Measurements from ENCODE around the gene ZNF432. TPM values are rescaled to one million over a fixed set of nuclear protein-coding genes. Genes with fewer than 3 reads are reported as not detected.
"Not testable (repeated sequence)": the region's sequence is repeated elsewhere in the genome, so short reads cannot be mapped to it uniquely, and the experiment has no call there.

Gene ZNF432
- total and polyA plus RNA-seq, 7 experiments from 2014 or later: 3.0 to 25.0 (median 15.8) TPM

DNA sequence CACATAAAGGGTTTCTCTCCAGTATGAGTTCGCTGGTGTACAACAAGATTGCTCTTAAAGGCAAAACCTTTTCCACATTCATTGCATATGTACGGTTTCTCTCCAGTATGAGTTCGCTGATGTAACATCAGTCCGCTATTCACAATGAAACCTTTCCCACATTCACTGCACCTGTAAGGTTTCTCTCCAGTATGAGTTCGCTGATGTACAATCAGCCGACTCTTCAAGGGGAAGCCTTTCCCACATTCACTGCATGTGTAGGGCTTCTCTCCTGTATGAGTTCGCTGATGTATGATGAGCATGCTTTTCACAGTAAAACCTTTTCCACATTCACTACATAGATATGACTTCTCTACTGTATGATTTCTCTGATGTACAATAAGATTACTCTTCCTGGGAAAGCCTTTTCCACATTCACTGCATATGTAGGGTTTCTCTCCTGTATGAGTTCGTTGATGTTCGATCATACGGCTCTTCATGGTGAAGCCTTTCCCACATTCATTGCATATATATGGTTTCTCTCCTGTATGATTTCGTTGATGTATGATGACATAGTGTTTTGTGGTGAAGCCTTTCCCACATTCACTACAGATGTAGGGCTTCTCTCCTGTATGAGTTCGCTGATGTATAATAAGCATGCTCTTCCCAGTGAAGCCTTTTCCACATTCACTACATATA is 14.4 kb downstream of the ZNF432 start:
- Histone ChIP-seq H3K4me3 (ENCODE audit: low read length) (peak overlapping the region; percentile 24), H3K9me3 (ENCODE audit: control insufficient read depth in 2 of 3, low read length in 3 of 3) (peaks cover 27 to 86% (median 43%) of the 10 kb centered on the region in 3 experiments), H3K27me3 (ENCODE audit: control insufficient read depth in 2 of 2, insufficient read depth in 2 of 2, low read length in 2 of 2) (no peaks in the 10 kb centered on the region), H3K27ac (ENCODE audit: low read depth, low read length) (no peak overlapping the region), H3K4me1 (ENCODE audit: control insufficient read depth in 2 of 2, insufficient read depth in 2 of 2, low read length in 2 of 2) (no peaks in the 10 kb centered on the region), H3K36me3 (ENCODE audit: control insufficient read depth in 2 of 3, insufficient read depth in 3 of 3, low read length in 3 of 3) (peaks cover 45 to 51% (median 46%) of the 10 kb centered on the region in 3 experiments)
- no peak overlapping the region for H3K4me3 Mint-ChIP-seq
- ChIA-PET POLR2A (no interaction called here), CTCF (no interaction called here)
- peaks cover 37 to 84% (median 54%) of the 10 kb centered on the region in 5 donors for H3K36me3 Mint-ChIP-seq
- peaks cover 4 to 93% (median 65%) of the 10 kb centered on the region in 11 donors for H3K9me3 Mint-ChIP-seq
- ATAC-seq (no peak), DNase-seq (no peak)
- H3K27me3 Mint-ChIP-seq: no peaks in the 10 kb centered on the region
- H3K27ac Mint-ChIP-seq: no peak overlapping the region
- no peaks in the 10 kb centered on the region for H3K4me1 Mint-ChIP-seq
- intact Hi-C loops (cut with micrococcal nuclease): no loop called here

- Mint-ChIP-seq H3K36me3 (peaks cover 27 to 81% (median 45%) of the 10 kb centered on the region in 5 donors), H3K4me3 (peak overlapping the region; percentile 89 to 99 (median 96)), H3K9me3 (peaks cover 5 to 90% (median 51%) of the 10 kb centered on the region in 11 donors), H3K4me1 (peaks cover 6 to 35% (median 31%) of the 10 kb centered on the region in 7 donors), H3K27ac (peak overlapping the region; percentile 91 to 99 (median 96)), H3K27me3 (no peaks in the 10 kb centered on the region)
- CTCF ChIA-PET: no interaction called here
- H3K4me1 ChIP-seq (ENCODE audit: control insufficient read depth in 2 of 2, insufficient read depth in 2 of 2, low read length in 2 of 2): peaks cover 12 to 16% of the 10 kb centered on the region in 2 donors
- no peaks in the 10 kb centered on the region for H3K27me3 ChIP-seq (ENCODE audit: control insufficient read depth in 2 of 2, insufficient read depth in 2 of 2, low read length in 2 of 2)
- H3K27ac ChIP-seq (ENCODE audit: low read depth, low read length): peak overlapping the region; percentile 90
- POLR2A ChIA-PET: interaction anchor here (0.7 to 2.9 kb wide), 5 partner anchors 20 to 1171 kb away, joined by 3 to 25 read pairs (median 5); partner anchors contain the start of genes PPP2R1A, ZNF432 and ZNF615
- intact Hi-C loops (cut with micrococcal nuclease): loop anchor here (1.0 to 5.0 kb wide), 11 partner anchors 20 to 1169 kb away; partner anchors contain the start of genes ZNF350 (in 2 of the 2), ZNF432 (in 2 of the 2), ZNF613 (in 2 of the 2) and ZNF615 (in 2 of the 2)
- peaks cover 8 to 49% (median 25%) of the 10 kb centered on the region in 3 experiments for H3K9me3 ChIP-seq (ENCODE audit: control insufficient read depth in 2 of 3, low read length in 3 of 3)
- peak overlapping the region; percentile 89 for H3K4me3 ChIP-seq (ENCODE audit: low read length)
- H3K36me3 ChIP-seq (ENCODE audit: control insufficient read depth in 2 of 3, insufficient read depth in 3 of 3, low read length in 3 of 3): peaks cover 8 to 28% (median 14%) of the 10 kb centered on the region in 3 experiments
- peak; percentile 15 for ATAC-seq
- no peak for DNase-seq
Observed at GRCh38 chr19:52028780-52029123, 19.9 kb downstream of the ZNF432 start.

- peaks cover 27 to 81% (median 51%) of the 10 kb centered on the region in 5 donors for H3K36me3 Mint-ChIP-seq
- peak; percentile 80 to 95 (median 89) for DNase-seq
Observed at GRCh38 chr19:52028027-52028779, 20.4 kb downstream of the ZNF432 start, which contains the start of gene ZNF614. TSS of gene ZNF614 (minus strand) at chr19:52028379. CDS start at chr19:52025745, 2,634 bp downstream.

GRCh38 chr19:52026255-52026990 is 22.2 kb downstream of the ZNF432 start:
- H3K4me3 ChIP-seq (ENCODE audit: low read length); H3K27ac Mint-ChIP-seq; CTCF ChIA-PET; H3K27me3 Mint-ChIP-seq; H3K27ac ChIP-seq (ENCODE audit: low read depth, low read length); H3K27me3 ChIP-seq (ENCODE audit: control insufficient read depth in 2 of 2, insufficient read depth in 2 of 2, low read length in 2 of 2); DNase-seq; ATAC-seq: not testable (repeated sequence)
- Mint-ChIP-seq H3K4me3 (peak overlapping the region in 8 of 10 donors; percentile 89 to 99 (median 96)), H3K4me1 (peaks cover 8 to 35% (median 31%) of the 10 kb centered on the region in 7 donors), H3K36me3 (peaks cover 32 to 84% (median 63%) of the 10 kb centered on the region in 5 donors), H3K9me3 (peaks cover 5 to 87% (median 54%) of the 10 kb centered on the region in 11 donors)
- intact Hi-C loops (cut with micrococcal nuclease): loop anchor here in 1 of 2 donors (5.0 kb wide), 2 partner anchors 576 to 1171 kb away; no protein-coding TSS in a partner anchor
- Histone ChIP-seq H3K36me3 (ENCODE audit: control insufficient read depth in 2 of 3, insufficient read depth in 3 of 3, low read length in 3 of 3) (peaks cover 19 to 47% (median 20%) of the 10 kb centered on the region in 3 experiments), H3K4me1 (ENCODE audit: control insufficient read depth in 2 of 2, insufficient read depth in 2 of 2, low read length in 2 of 2) (peaks cover 12 to 16% of the 10 kb centered on the region in 2 donors), H3K9me3 (ENCODE audit: control insufficient read depth in 2 of 3, low read length in 3 of 3) (peaks cover 4 to 45% (median 13%) of the 10 kb centered on the region in 3 experiments)
- POLR2A ChIA-PET: interaction anchor here (2.8 to 2.9 kb wide), 2 partner anchors 18 to 22 kb away, joined by 13 to 25 read pairs; partner anchors contain the start of genes ZNF432 and ZNF615

More at GRCh38 chr19:52028027-52028779, 20.4 kb downstream of the ZNF432 start, which contains the start of gene ZNF614:
- intact Hi-C loops (cut with micrococcal nuclease): loop anchor here (1.0 to 5.0 kb wide), 11 partner anchors 20 to 1169 kb away; partner anchors contain the start of genes ZNF350 (in 2 of the 2), ZNF432 (in 2 of the 2), ZNF613 (in 2 of the 2) and ZNF615 (in 2 of the 2)
- Histone ChIP-seq H3K27ac (ENCODE audit: low read depth, low read length) (peak within 1 kb of the TSS; percentile 90), H3K4me1 (ENCODE audit: control insufficient read depth in 2 of 2, insufficient read depth in 2 of 2, low read length in 2 of 2) (peaks cover 12 to 16% of the 10 kb centered on the region in 2 donors), H3K4me3 (ENCODE audit: low read length) (peak within 1 kb of the TSS; percentile 89), H3K27me3 (ENCODE audit: control insufficient read depth in 2 of 2, insufficient read depth in 2 of 2, low read length in 2 of 2) (no peaks in the 10 kb centered on the region), H3K9me3 (ENCODE audit: control insufficient read depth in 2 of 3, low read length in 3 of 3) (peaks cover 5 to 49% (median 24%) of the 10 kb centered on the region in 3 experiments), H3K36me3 (ENCODE audit: control insufficient read depth in 2 of 3, insufficient read depth in 3 of 3, low read length in 3 of 3) (peaks cover 12 to 33% (median 19%) of the 10 kb centered on the region in 3 experiments)
- H3K27ac Mint-ChIP-seq: peak within 1 kb of the TSS; percentile 91 to 99 (median 96)
- peak; percentile 93 for ATAC-seq
- H3K27me3 Mint-ChIP-seq: no peaks in the 10 kb centered on the region
- peak within 1 kb of the TSS; percentile 89 to 99 (median 96) for H3K4me3 Mint-ChIP-seq
- ChIA-PET POLR2A (interaction anchor here (0.7 to 2.9 kb wide), 5 partner anchors 20 to 1171 kb away, joined by 3 to 25 read pairs (median 5); partner anchors contain the start of genes PPP2R1A, ZNF432 and ZNF615), CTCF (no interaction called here)
- H3K9me3 Mint-ChIP-seq: peaks cover 5 to 90% (median 50%) of the 10 kb centered on the region in 11 donors
- H3K4me1 Mint-ChIP-seq: peaks cover 6 to 35% (median 31%) of the 10 kb centered on the region in 7 donors

GRCh38 chr19:52024478-52024877 is 24.2 kb downstream of the ZNF432 start:
- Mint-ChIP-seq H3K36me3 (peaks cover 50 to 87% (median 76%) of the 10 kb centered on the region in 5 donors), H3K4me1 (peaks cover 8 to 41% (median 31%) of the 10 kb centered on the region in 7 donors), H3K4me3 (peak overlapping the region in 1 of 10 donors; percentile 51), H3K9me3 (peaks cover 10 to 91% (median 62%) of the 10 kb centered on the region in 11 donors)
- Histone ChIP-seq H3K4me1 (ENCODE audit: control insufficient read depth in 2 of 2, insufficient read depth in 2 of 2, low read length in 2 of 2) (peaks cover 12 to 16% of the 10 kb centered on the region in 2 donors), H3K9me3 (ENCODE audit: control insufficient read depth in 2 of 3, low read length in 3 of 3) (peaks cover 10 to 51% (median 33%) of the 10 kb centered on the region in 3 experiments), H3K4me3 (ENCODE audit: low read length) (peak overlapping the region; percentile 11), H3K36me3 (ENCODE audit: control insufficient read depth in 2 of 3, insufficient read depth in 3 of 3, low read length in 3 of 3) (peaks cover 25 to 66% (median 35%) of the 10 kb centered on the region in 3 experiments)
- DNase-seq; ATAC-seq; H3K27me3 Mint-ChIP-seq; H3K27me3 ChIP-seq (ENCODE audit: control insufficient read depth in 2 of 2, insufficient read depth in 2 of 2, low read length in 2 of 2); POLR2A ChIA-PET; H3K27ac ChIP-seq (ENCODE audit: low read depth, low read length); CTCF ChIA-PET; H3K27ac Mint-ChIP-seq; intact Hi-C loops (cut with micrococcal nuclease): not testable (repeated sequence)
